Neuronal stem cell (in vitro differentiated cells): ENCODE measurements around the gene SLC25A15.

ENCODE experiments used
- DNase-seq: peaks from one replicate; pipeline ENCODE4 v3.0.0-alpha.2; 2013; ENCODE audit warnings: low spot score
- H2AFZ ChIP-seq: one replicate; pipeline ENCODE4 v1.6.1; 2013; ENCODE audit warnings: mild to moderate bottlenecking, low read length, inconsistent platforms
- H2AK5ac ChIP-seq: 2 replicates; pipeline ENCODE4 v1.6.1; 2013; ENCODE audit warnings: low read depth, mild to moderate bottlenecking, inconsistent platforms, low read length, moderate library complexity, mixed read lengths
- H2BK120ac ChIP-seq: 2 replicates; pipeline ENCODE4 v1.6.1; 2013; ENCODE audit warnings: low read depth, mild to moderate bottlenecking, inconsistent platforms, low read length, moderate library complexity, mixed read lengths
- H2BK12ac ChIP-seq: one replicate; pipeline ENCODE4 v1.6.1; 2013; ENCODE audit warnings: low read length, inconsistent platforms
- H2BK15ac ChIP-seq: 2 replicates; pipeline ENCODE4 v1.6.1; 2013; ENCODE audit warnings: mild to moderate bottlenecking, low read length, inconsistent platforms, mixed read lengths
- H2BK5ac ChIP-seq: one replicate; pipeline ENCODE4 v1.6.1; 2013; ENCODE audit warnings: inconsistent platforms, mild to moderate bottlenecking, low read length, moderate library complexity
- H3K14ac ChIP-seq: one replicate; pipeline ENCODE4 v1.6.1; 2013; ENCODE audit warnings: low read length, inconsistent platforms
- H3K18ac ChIP-seq: 2 replicates; pipeline ENCODE4 v1.6.1; 2013; ENCODE audit warnings: low read length, inconsistent platforms
- H3K23ac ChIP-seq: 2 replicates; pipeline ENCODE4 v1.6.1; 2013; ENCODE audit warnings: low read depth, mild to moderate bottlenecking, mixed read lengths, low read length, inconsistent platforms; ENCODE audit not compliant: poor library complexity
- H3K27ac ChIP-seq: replicated peaks from 3 replicates; pipeline ENCODE4 v1.5.1; 2013; ENCODE audit warnings: low read length, inconsistent platforms
- H3K27me3 ChIP-seq, 3 experiments: 2 replicates each; pipeline ENCODE4 v1.6.1; 2013; ENCODE audit warnings: low read length in 3 of 3, mild to moderate bottlenecking in 2 of 3, inconsistent platforms in 1 of 3, low read depth in 1 of 3, mixed read lengths in 1 of 3, moderate library complexity in 1 of 3; ENCODE audit not compliant: control insufficient read depth in 3 of 3, insufficient read depth in 3 of 3
- H3K36me3 ChIP-seq, 2 donors: replicated peaks in 1 of 2; 2 replicates each; pipeline ENCODE4 v1.6.1; 2013; ENCODE audit warnings: low read length in 2 of 2; ENCODE audit not compliant: control insufficient read depth in 2 of 2, insufficient read depth in 2 of 2
- H3K4ac ChIP-seq: 2 replicates; pipeline ENCODE4 v1.6.1; 2013; ENCODE audit warnings: inconsistent platforms, mild to moderate bottlenecking, low read length, moderate library complexity
- H3K4me1 ChIP-seq, 2 donors: 1 replicate in 1 of 2; 2 replicates in 1 of 2; pipeline ENCODE4 v1.6.1; 2013; ENCODE audit warnings: low read length in 2 of 2, low read depth in 1 of 2; ENCODE audit not compliant: control insufficient read depth in 2 of 2, insufficient read depth in 1 of 2
- H3K4me2 ChIP-seq: one replicate; pipeline ENCODE4 v1.6.1; 2013; ENCODE audit warnings: mild to moderate bottlenecking, low read length, inconsistent platforms; ENCODE audit not compliant: insufficient read depth, poor library complexity, severe bottlenecking
- H3K4me3 ChIP-seq, 2 donors: 2 replicates each; pipeline ENCODE4 v1.5.1; 2013; ENCODE audit warnings: low read length in 2 of 2, mild to moderate bottlenecking in 2 of 2, inconsistent platforms in 1 of 2, moderate library complexity in 1 of 2
- H3K79me1 ChIP-seq: one replicate; pipeline ENCODE4 v1.6.1; 2013; ENCODE audit warnings: low read depth, mild to moderate bottlenecking, inconsistent platforms, low read length, moderate library complexity
- H3K9ac ChIP-seq: one replicate; pipeline ENCODE4 v1.6.1; 2013; ENCODE audit warnings: mild to moderate bottlenecking, low read depth, low read length, inconsistent platforms; ENCODE audit not compliant: poor library complexity
- H3K9me3 ChIP-seq, 2 donors: replicated peaks in 1 of 2; 2 replicates each; pipeline versions ENCODE3 to v1.6.1; 2013; ENCODE audit warnings: low read length in 2 of 2, mild to moderate bottlenecking in 2 of 2, inconsistent platforms in 1 of 2, low read depth in 1 of 2, mixed read lengths in 1 of 2, moderate library complexity in 1 of 2; ENCODE audit not compliant: control insufficient read depth in 2 of 2, insufficient read depth in 1 of 2
- H4K8ac ChIP-seq: one replicate; pipeline ENCODE4 v1.6.1; 2013; ENCODE audit warnings: low read depth, mild to moderate bottlenecking, inconsistent platforms, low read length, moderate library complexity
- H4K91ac ChIP-seq: one replicate; pipeline ENCODE4 v1.6.1; 2013; ENCODE audit warnings: low read length, low read depth, mild to moderate bottlenecking, inconsistent platforms; ENCODE audit not compliant: poor library complexity
- WGBS, 2 donors: extraction: QIAGEN DNeasy Blood & Tissue Kit; methylation state at CpG; one replicate each; pipeline ENCODE4 v1.1.7; 2013; ENCODE audit warnings: missing lambda C conversion rate in 2 of 2, mixed read lengths in 1 of 2; ENCODE audit not compliant: insufficient read length in 2 of 2, insufficient replicate concordance in 1 of 2; ENCODE audit errors: extremely low coverage in 2 of 2; 5-methylcytosine and 5-hydroxymethylcytosine counted together

The SLC25A15 gene

DNA sequence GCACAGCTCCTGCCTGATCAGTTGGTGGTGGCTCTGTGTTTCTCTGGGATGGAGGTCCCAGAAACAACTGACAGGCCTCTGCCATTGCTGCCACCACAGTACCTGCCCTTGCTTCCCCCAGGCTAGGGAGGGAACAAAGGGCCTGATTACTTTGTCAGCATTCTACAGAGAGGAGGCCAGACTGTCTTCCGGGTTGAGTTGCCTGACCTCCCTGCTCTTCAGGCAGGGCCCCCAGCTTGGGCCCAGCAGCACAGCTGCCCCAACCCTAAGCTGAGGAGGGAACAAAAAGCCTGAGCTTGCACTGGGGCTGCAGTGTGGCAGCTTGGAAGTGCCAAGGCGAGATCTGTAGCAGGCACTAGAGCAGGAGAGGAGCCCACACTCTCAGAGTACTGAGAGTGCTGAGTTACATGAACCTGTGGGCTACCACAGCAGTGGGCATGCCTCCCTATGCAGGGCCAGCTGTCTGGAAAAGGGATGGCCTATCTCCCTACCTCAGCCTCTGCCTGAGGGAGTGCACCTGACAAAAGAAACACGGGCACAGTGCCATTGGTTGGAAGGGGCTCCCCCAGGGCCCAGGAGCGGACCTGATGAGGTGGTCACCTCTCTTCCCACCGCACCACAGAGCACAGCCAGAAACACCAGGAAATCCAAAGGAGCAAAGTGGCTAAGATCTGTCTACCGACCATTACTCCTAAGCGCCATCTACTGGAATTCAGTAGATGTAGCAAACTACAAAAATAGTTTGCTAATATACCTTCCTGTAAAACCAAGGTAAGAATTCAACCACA is 24.4 kb downstream of the SLC25A15 start:
- WGBS, 2 donors, result no CpG with 5 or more reads among the region's 7 CpGs
- peaks cover 24 to 55% of the 10 kb centered on the region in 2 donors for H3K36me3 ChIP-seq
- no peak overlapping the region for H3K18ac ChIP-seq
- H2BK15ac ChIP-seq, result no peak overlapping the region
- H3K4me2 ChIP-seq, result no peak overlapping the region
- H4K8ac ChIP-seq, result no peak overlapping the region
- no peaks in the 10 kb centered on the region for H3K27me3 ChIP-seq
- no peak overlapping the region for H3K9ac ChIP-seq
- H3K23ac ChIP-seq, result no peak overlapping the region
- DNase-seq, result no peak
- H3K4ac ChIP-seq, result no peak overlapping the region
- H2BK5ac ChIP-seq, result no peak overlapping the region
- no peak overlapping the region for H2BK120ac ChIP-seq
- H3K4me1 ChIP-seq, result no peaks in the 10 kb centered on the region
- H3K14ac ChIP-seq, result peak overlapping the region; percentile 13
- H2AFZ ChIP-seq, result no peak overlapping the region
- H3K4me3 ChIP-seq, result no peak overlapping the region
- H4K91ac ChIP-seq, result no peak overlapping the region
- peaks cover 15 to 23% of the 10 kb centered on the region in 2 donors for H3K9me3 ChIP-seq
- H2AK5ac ChIP-seq, result no peak overlapping the region
- H3K27ac ChIP-seq, result no peak overlapping the region
- no peak overlapping the region for H2BK12ac ChIP-seq
- H3K79me1 ChIP-seq, result peaks cover 2% of the 10 kb centered on the region

DNA sequence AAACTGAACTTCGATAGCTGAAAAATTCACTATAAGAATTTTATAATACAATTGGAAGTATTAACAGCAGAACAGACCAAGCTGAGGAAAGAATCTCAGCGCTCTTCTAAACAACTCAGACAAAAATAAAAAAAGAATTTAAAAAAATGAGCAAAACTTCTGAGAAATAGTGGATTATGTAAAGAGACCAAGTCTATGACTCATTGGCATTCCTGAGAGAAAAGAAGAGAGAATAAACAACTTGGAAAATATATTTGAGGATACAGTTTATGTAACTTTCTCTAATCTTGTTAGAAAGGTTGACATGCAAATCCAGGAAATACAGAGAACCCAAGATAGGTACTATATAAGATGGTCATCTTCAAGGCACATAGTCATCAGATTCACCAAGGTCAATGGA is 25.4 kb downstream of the SLC25A15 start:
- Histone ChIP-seq H3K36me3 (peaks cover 17 to 46% of the 10 kb centered on the region in 2 donors), H3K4me1 (no peaks in the 10 kb centered on the region), H3K4me2 (no peak overlapping the region), H3K4me3 (no peak overlapping the region), H2BK12ac (no peak overlapping the region), H3K9me3 (peaks cover 15 to 23% of the 10 kb centered on the region in 2 donors), H2BK120ac (no peak overlapping the region), H3K18ac (no peak overlapping the region), H4K8ac (no peak overlapping the region), H2AK5ac (no peak overlapping the region), H3K14ac (no peak overlapping the region), H4K91ac (no peak overlapping the region), H3K4ac (no peak overlapping the region), H3K27me3 (no peaks in the 10 kb centered on the region), H2AFZ (no peak overlapping the region), H3K9ac (no peak overlapping the region), H2BK15ac (no peak overlapping the region), H3K79me1 (no peaks in the 10 kb centered on the region), H3K23ac (no peak overlapping the region), H3K27ac (no peak overlapping the region), H2BK5ac (no peak overlapping the region)
- no CpG with 5 or more reads among the region's 2 CpGs for WGBS, 2 donors
- DNase-seq, result no peak

DNA sequence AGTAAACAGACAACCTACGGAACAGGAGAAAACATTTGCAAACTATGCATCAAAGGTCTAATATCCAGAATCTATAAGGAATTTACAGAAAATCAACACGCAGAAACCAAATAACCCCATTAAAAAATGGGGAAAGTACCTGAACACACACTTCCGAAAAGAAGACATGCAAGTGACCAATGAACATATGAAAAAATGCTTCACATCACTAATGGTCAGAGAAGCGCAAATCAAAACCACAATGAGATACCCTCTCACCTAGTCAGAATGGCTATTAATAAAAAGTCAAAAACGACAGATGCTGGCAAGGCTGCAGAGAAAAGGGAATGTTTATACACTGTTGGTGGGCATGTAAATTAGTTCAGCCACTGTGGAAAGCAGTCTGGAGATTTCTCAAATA is 29.5 kb downstream of the SLC25A15 start:
- H2BK120ac ChIP-seq, result no peak overlapping the region
- H2AK5ac ChIP-seq, result no peak overlapping the region
- no peak for DNase-seq
- no peaks in the 10 kb centered on the region for H3K79me1 ChIP-seq
- no peak overlapping the region for H3K4me3 ChIP-seq
- H3K18ac ChIP-seq, result no peak overlapping the region
- H3K14ac ChIP-seq, result no peak overlapping the region
- no peak overlapping the region for H2BK5ac ChIP-seq
- no peak overlapping the region for H2BK12ac ChIP-seq
- no peak overlapping the region for H4K91ac ChIP-seq
- H4K8ac ChIP-seq, result no peak overlapping the region
- no peak overlapping the region for H2BK15ac ChIP-seq
- WGBS, 2 donors, result no CpG with 5 or more reads among the region's 5 CpGs
- H3K36me3 ChIP-seq, result peaks cover 4 to 7% of the 10 kb centered on the region in 2 donors
- no peaks in the 10 kb centered on the region for H3K27me3 ChIP-seq
- H3K4me1 ChIP-seq, result no peaks in the 10 kb centered on the region
- H3K23ac ChIP-seq, result no peak overlapping the region
- H3K4ac ChIP-seq, result no peak overlapping the region
- H3K27ac ChIP-seq, result no peak overlapping the region
- peaks cover 6 to 21% of the 10 kb centered on the region in 2 donors for H3K9me3 ChIP-seq
- no peak overlapping the region for H2AFZ ChIP-seq
- no peak overlapping the region for H3K4me2 ChIP-seq
- no peak overlapping the region for H3K9ac ChIP-seq

DNA sequence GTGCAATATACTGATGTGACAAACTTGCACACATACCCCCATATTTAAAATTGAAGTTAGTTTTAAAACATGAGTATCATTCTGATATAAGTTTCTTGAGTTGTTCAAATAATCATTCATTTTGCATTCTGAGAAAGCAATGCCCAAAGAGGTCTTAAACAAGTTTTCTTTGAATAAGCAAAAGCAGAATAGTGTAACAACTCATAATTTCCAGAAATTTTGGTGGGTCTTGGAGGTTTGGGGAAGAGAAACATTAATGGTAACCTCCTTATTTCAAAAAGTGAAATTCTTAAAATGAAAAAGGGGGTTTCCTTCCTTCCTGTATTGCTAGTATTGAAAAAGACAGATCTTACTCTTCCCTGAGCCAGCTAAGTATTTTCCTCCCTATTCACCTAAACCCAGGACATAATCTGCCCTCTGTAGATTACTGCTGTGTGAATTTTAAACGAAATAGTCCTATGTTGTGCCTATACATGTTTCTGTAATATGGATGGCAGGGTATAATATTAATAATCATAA is 30.4 kb downstream of the SLC25A15 start:
- Histone ChIP-seq H2AFZ (no peak overlapping the region), H3K9me3 (peaks cover 0 to 13% of the 10 kb centered on the region in 2 donors), H2AK5ac (no peak overlapping the region), H3K9ac (no peak overlapping the region), H3K14ac (no peak overlapping the region), H3K18ac (no peak overlapping the region), H2BK5ac (no peak overlapping the region), H3K4me1 (no peaks in the 10 kb centered on the region), H3K4ac (no peak overlapping the region), H3K36me3 (no peaks in the 10 kb centered on the region), H2BK15ac (no peak overlapping the region), H2BK12ac (no peak overlapping the region), H3K4me3 (no peak overlapping the region), H3K79me1 (no peaks in the 10 kb centered on the region), H4K91ac (no peak overlapping the region), H4K8ac (no peak overlapping the region), H2BK120ac (no peak overlapping the region), H3K27ac (no peak overlapping the region), H3K27me3 (no peaks in the 10 kb centered on the region), H3K23ac (no peak overlapping the region), H3K4me2 (no peak overlapping the region)
- no CpG with 5 or more reads among the region's 1 CpG for WGBS, 2 donors
- no peak for DNase-seq
